H1 (cell line): ENCODE measurements around the gene SHH. TPM values are rescaled to one million over a fixed set of nuclear protein-coding genes. Genes with fewer than 3 reads are reported as not detected.

Source experiments
- CTCF ChIA-PET: fragments of 300-600 bp; sonication (Branson Sonifier 250); formaldehyde crosslinking; loops from one replicate; lab custom pipeline; 2021; ENCODE audit not compliant: partially characterized antibody; lab: Charles Lee
- POLR2A ChIA-PET: fragments of 300-600 bp; sonication (Branson Sonifier 250); formaldehyde crosslinking; loops from one replicate; lab custom pipeline; 2021; ENCODE audit warnings: inconsistent platforms; ENCODE audit not compliant: partially characterized antibody; lab: Charles Lee
- DNase-seq, 2 experiments: peaks; one replicate each; pipeline versions ENCODE4 v3.0.0 to v3.0.0-alpha.2; 2010 to 2022; ENCODE audit warnings: low spot score in 2 of 2, low read depth in 1 of 2, mixed read lengths in 1 of 2
- FAIRE-seq: peaks from 2 replicates; lab custom pipeline; 2011; peaks lifted over from hg19 to GRCh38; lab: Jason Lieb, UNC
- H2AFZ ChIP-seq: 2 replicates; pipeline ENCODE4 v1.8.1; 2012; ENCODE audit warnings: low read length, inconsistent platforms
- H2AK5ac ChIP-seq: 2 replicates; pipeline ENCODE4 v1.6.1; 2013; ENCODE audit warnings: low read depth, low read length
- H2BK120ac ChIP-seq: replicated peaks from 2 replicates; pipeline ENCODE3; 2013; ENCODE audit warnings: low read depth, low read length, inconsistent platforms
- H2BK12ac ChIP-seq: 2 replicates; pipeline ENCODE4 v1.6.1; 2013; ENCODE audit warnings: low read depth, low read length
- H2BK15ac ChIP-seq: 2 replicates; pipeline ENCODE4 v1.6.1; 2013; ENCODE audit warnings: low read length
- H2BK20ac ChIP-seq: 2 replicates; pipeline ENCODE4 v1.6.1; 2013; ENCODE audit warnings: low read length
- H2BK5ac ChIP-seq: 2 replicates; pipeline ENCODE4 v1.6.1; 2013; ENCODE audit warnings: low read depth, low read length
- H3K14ac ChIP-seq: 2 replicates; pipeline ENCODE4 v1.6.1; 2013; ENCODE audit warnings: inconsistent platforms; ENCODE audit not compliant: insufficient read length
- H3K18ac ChIP-seq: 2 replicates; pipeline ENCODE4 v1.6.1; 2013; ENCODE audit warnings: low read length; ENCODE audit errors: extremely low read depth
- H3K23ac ChIP-seq: 2 replicates; pipeline ENCODE4 v1.6.1; 2013; ENCODE audit warnings: inconsistent platforms; ENCODE audit not compliant: insufficient read length
- H3K23me2 ChIP-seq: 2 replicates; pipeline ENCODE4 v1.6.1; 2013; ENCODE audit warnings: low read depth, low read length
- H3K27ac ChIP-seq: 2 replicates; pipeline ENCODE4 v1.6.1; 2011; ENCODE audit warnings: low read depth, low read length, inconsistent platforms
- H3K27me3 ChIP-seq, 4 experiments: replicated peaks in 1 of 4; 1 replicate in 1 of 4; 2 replicates in 3 of 4; pipeline versions ENCODE4 v1.6.1 to v1.8.1; 2011 to 2013; ENCODE audit warnings: low read length in 3 of 4, mild to moderate bottlenecking in 3 of 4, inconsistent platforms in 2 of 4, mixed read lengths in 2 of 4, moderate library complexity in 1 of 4; ENCODE audit not compliant: control insufficient read depth in 3 of 4, insufficient read depth in 3 of 4; ENCODE audit errors: extremely low read depth in 1 of 4
- H3K36me3 ChIP-seq, 4 experiments: 2 replicates each; pipeline versions ENCODE4 v1.6.1 to v1.8.1; 2011 to 2013; ENCODE audit warnings: mild to moderate bottlenecking in 4 of 4, low read length in 3 of 4, moderate library complexity in 2 of 4, control low read depth in 1 of 4, inconsistent platforms in 1 of 4; ENCODE audit not compliant: insufficient read depth in 4 of 4, control insufficient read depth in 2 of 4
- H3K4ac ChIP-seq: replicated peaks from 2 replicates; pipeline ENCODE3; 2013; ENCODE audit warnings: low read length, low read depth, mixed read lengths, inconsistent platforms; ENCODE audit not compliant: insufficient read length
- H3K4me1 ChIP-seq, 4 experiments: replicated peaks in 1 of 4; 1 replicate in 1 of 4; 2 replicates in 3 of 4; pipeline versions ENCODE4 v1.6.1 to v1.8.1; 2011 to 2013; ENCODE audit warnings: low read length in 3 of 4, inconsistent platforms in 2 of 4, mixed read lengths in 1 of 4; ENCODE audit not compliant: insufficient read depth in 4 of 4, control insufficient read depth in 3 of 4
- H3K4me2 ChIP-seq, 2 experiments: 2 replicates each; pipeline versions ENCODE4 v1.6.1 to v1.8.1; 2011 to 2013; ENCODE audit warnings: low read depth in 2 of 2, low read length in 2 of 2, control low read depth in 1 of 2, inconsistent platforms in 1 of 2, mild to moderate bottlenecking in 1 of 2; ENCODE audit not compliant: insufficient read depth in 1 of 2
- H3K4me3 ChIP-seq, 4 experiments: fragments of 200-600, 300-600 bp in 1 of 4; sonication (generic), shearing (Covaris generic), sonication (Bioruptor Twin) in 1 of 4; 2 replicates each; pipeline versions ENCODE4 v1.5.1 to v1.8.1; 2011 to 2016; ENCODE audit warnings: low read length in 4 of 4, low read depth in 3 of 4, control low read depth in 2 of 4, inconsistent platforms in 2 of 4, mild to moderate bottlenecking in 2 of 4, mixed read lengths in 1 of 4, moderate library complexity in 1 of 4; ENCODE audit not compliant: insufficient read depth in 2 of 4; ENCODE audit errors: extremely low read depth in 1 of 4
- H3K56ac ChIP-seq: replicated peaks from 2 replicates; pipeline ENCODE3; 2013; ENCODE audit warnings: low read depth, mild to moderate bottlenecking, mixed read lengths, low read length, inconsistent platforms; ENCODE audit not compliant: insufficient read length
- H3K79me1 ChIP-seq: 2 replicates; pipeline ENCODE4 v1.6.1; 2013; ENCODE audit warnings: low read depth, low read length, control low read depth
- H3K79me2 ChIP-seq, 2 experiments: 2 replicates each; pipeline versions ENCODE4 v1.6.1 to v1.8.1; 2012 to 2013; ENCODE audit warnings: low read length in 2 of 2, mild to moderate bottlenecking in 2 of 2, inconsistent platforms in 1 of 2; ENCODE audit not compliant: insufficient read depth in 2 of 2, control insufficient read depth in 1 of 2
- H3K9ac ChIP-seq, 4 experiments: replicated peaks in 1 of 4; 1 replicate in 1 of 4; 2 replicates in 3 of 4; pipeline versions ENCODE4 v1.6.1 to v1.8.1; 2011 to 2013; ENCODE audit warnings: low read depth in 3 of 4, low read length in 3 of 4, control low read depth in 2 of 4, mild to moderate bottlenecking in 2 of 4, moderate library complexity in 2 of 4, inconsistent platforms in 1 of 4; ENCODE audit errors: extremely low read depth in 1 of 4
- H3K9me3 ChIP-seq, 2 experiments: 2 replicates each; pipeline versions ENCODE4 v1.6.1 to v1.8.1; 2012 to 2013; ENCODE audit warnings: mild to moderate bottlenecking in 2 of 2, moderate library complexity in 2 of 2, control low read depth in 1 of 2, inconsistent platforms in 1 of 2, low read depth in 1 of 2, low read length in 1 of 2, mixed read lengths in 1 of 2; ENCODE audit not compliant: insufficient read depth in 2 of 2
- H4K20me1 ChIP-seq, 2 experiments: replicated peaks in 1 of 2; 2 replicates each; pipeline versions ENCODE3 to v1.8.1; 2011 to 2013; ENCODE audit warnings: inconsistent platforms in 2 of 2, low read length in 2 of 2, mild to moderate bottlenecking in 1 of 2; ENCODE audit not compliant: insufficient read depth in 2 of 2, control insufficient read depth in 1 of 2
- H4K5ac ChIP-seq: 2 replicates; pipeline ENCODE4 v1.6.1; 2013; ENCODE audit warnings: low read length, low read depth, mixed read lengths, inconsistent platforms; ENCODE audit not compliant: insufficient read length
- H4K8ac ChIP-seq: 2 replicates; pipeline ENCODE4 v1.8.0; 2013; ENCODE audit warnings: mild to moderate bottlenecking, moderate library complexity, low read length, inconsistent platforms; ENCODE audit not compliant: insufficient read depth; ENCODE audit errors: extremely low read depth
- H4K91ac ChIP-seq: replicated peaks from 2 replicates; pipeline ENCODE3; 2013; ENCODE audit warnings: low read length, mixed read lengths, inconsistent platforms; ENCODE audit not compliant: insufficient read length
- ATF2 ChIP-seq: IDR thresholded peaks from 2 replicates; pipeline ENCODE4 v1.6.1; 2012; ENCODE audit warnings: low read length, inconsistent platforms
- WGBS, 2 experiments: shearing (Covaris generic) in 1 of 2; methylation state at CpG; one replicate each; pipeline versions ENCODE4 v1.1.6 to v1.1.7; 2013 to 2015; ENCODE audit warnings: low lambda C conversion rate in 2 of 2, mixed read lengths in 2 of 2, inconsistent platforms in 1 of 2, low coverage in 1 of 2, missing lambda C conversion rate in 1 of 2; ENCODE audit not compliant: insufficient replicate concordance in 2 of 2, insufficient coverage in 1 of 2, insufficient read length in 1 of 2; ENCODE audit errors: extremely low coverage in 1 of 2, missing lambda C conversion rate in 1 of 2; 5-methylcytosine and 5-hydroxymethylcytosine counted together
- polyA plus RNA-seq, 7 experiments: library from polyadenylated mRNA; depleted of rRNA in 3 of 7; stranded (reverse) in 5 of 7; unstranded in 2 of 7; fragments of >200 nt in 5 of 7; fragments of 200-250 nt in 2 of 7; gene quantifications; 1 replicate in 5 of 7; 2 replicates in 1 of 7; 4 replicates in 1 of 7; pipeline versions ENCODE4 v1.2.1 to v1.2.3, GENCODE V29; 2011 to 2013; ENCODE audit warnings: missing spikeins in 2 of 7, mixed read lengths in 2 of 7
- total RNA-seq: library from RNA; stranded (reverse); fragmentation: NEBNext Ultra II Directional; extraction: Animal tissue kit (Norgen Biotek cat#: 25700); gene quantifications from 2 replicates; pipeline ENCODE4 v1.2.1, GENCODE V29; 2021

The SHH gene
- total and polyA plus RNA-seq, 2 of the 8 experiments (the other 6 are each of a cell fraction or from before 2014, with no cell fraction given): not detected

- no peaks in the 10 kb centered on the region for H3K79me2 ChIP-seq
- no peak overlapping the region for H2BK20ac ChIP-seq
- no peak overlapping the region for H2BK5ac ChIP-seq
- peaks cover 0 to 32% (median 22%) of the 10 kb centered on the region in 4 experiments; a peak in 6 of 7 replicates for H3K27me3 ChIP-seq
- H3K79me1 ChIP-seq: 0 out of 2 replicates have a peak, but pooled peaks cover 2% of the 10 kb centered on the region
- FAIRE-seq (no peak), DNase-seq (no peak)
- ChIA-PET CTCF (interaction anchor here (0.6 kb wide), 1 partner anchor 1073 kb away, joined by 4 read pairs; no protein-coding TSS in a partner anchor), POLR2A (no interaction called here)
- TF ChIP-seq ATF2: no peak
- no peak overlapping the region for H3K4me2 ChIP-seq
- no peak overlapping the region for H4K8ac ChIP-seq
- H3K14ac ChIP-seq: no peak overlapping the region
- H2AFZ ChIP-seq: no peak overlapping the region
- H3K4ac ChIP-seq: no peak overlapping the region
- H3K56ac ChIP-seq: no peak overlapping the region
- H3K23ac ChIP-seq: no peak overlapping the region
- H2AK5ac ChIP-seq: no peak overlapping the region
- H3K9me3 ChIP-seq: peaks cover 5 to 7% of the 10 kb centered on the region in 2 experiments; a peak in 1 of 4 replicates
- H3K4me3 ChIP-seq: no peak overlapping the region
- peaks cover 0 to 7% of the 10 kb centered on the region in 2 experiments for H4K20me1 ChIP-seq
- no peak overlapping the region for H3K9ac ChIP-seq
- no peak overlapping the region for H3K27ac ChIP-seq
- WGBS, 2 experiments: 90% methylated on average over 7 of the region's 9 CpGs; no CpG with 5 or more reads in 1 of the 2 experiments
- no peaks in the 10 kb centered on the region for H3K4me1 ChIP-seq
- no peak overlapping the region for H4K91ac ChIP-seq
- H3K18ac ChIP-seq: no peak overlapping the region
- no peak overlapping the region for H2BK15ac ChIP-seq
- no peak overlapping the region for H2BK12ac ChIP-seq
- H3K36me3 ChIP-seq: no peaks in the 10 kb centered on the region
- peaks cover 9% of the 10 kb centered on the region for H3K23me2 ChIP-seq
- no peak overlapping the region for H2BK120ac ChIP-seq
- H4K5ac ChIP-seq: no peak overlapping the region
Observed at GRCh38 chr7:155794196-155794595, 18.1 kb downstream of the SHH start.
